ENCODE measurements around the gene CCR8.
"Not testable (repeated sequence)": the region's sequence is repeated elsewhere in the genome, so short reads cannot be mapped to it uniquely, and the experiment has no call there.

Gene CCR8

DNA sequence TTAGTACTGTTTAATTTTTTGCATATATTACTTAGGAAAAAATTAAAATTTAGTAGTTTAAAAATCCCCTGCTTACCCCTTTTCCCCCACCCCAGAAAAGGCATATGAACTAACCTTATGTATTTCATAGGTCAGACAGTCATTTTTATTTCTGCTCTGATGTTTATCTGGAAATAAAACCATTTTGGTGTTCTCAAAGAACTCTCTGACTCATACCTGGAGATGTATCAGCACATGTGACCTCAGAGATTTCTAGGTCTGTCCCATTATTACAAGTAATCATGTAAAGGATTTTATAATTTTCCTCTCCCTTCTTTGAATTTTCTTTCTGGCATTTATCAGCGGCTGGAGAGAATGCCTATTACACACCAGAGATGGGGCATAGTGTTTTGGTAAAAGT, 14.1 kb upstream of the CCR8 start:
- FAIRE-seq (no peak), DNase-seq (ENCODE audit: low spot score) (no peak)

GRCh38 chr3:39317571-39318169, 11.8 kb upstream of the CCR8 start:
- FAIRE-seq (no peak), DNase-seq (ENCODE audit: low spot score) (no peak)

GRCh38 chr3:39318301-39318700, 11.2 kb upstream of the CCR8 start:
- no peak for FAIRE-seq

DNA sequence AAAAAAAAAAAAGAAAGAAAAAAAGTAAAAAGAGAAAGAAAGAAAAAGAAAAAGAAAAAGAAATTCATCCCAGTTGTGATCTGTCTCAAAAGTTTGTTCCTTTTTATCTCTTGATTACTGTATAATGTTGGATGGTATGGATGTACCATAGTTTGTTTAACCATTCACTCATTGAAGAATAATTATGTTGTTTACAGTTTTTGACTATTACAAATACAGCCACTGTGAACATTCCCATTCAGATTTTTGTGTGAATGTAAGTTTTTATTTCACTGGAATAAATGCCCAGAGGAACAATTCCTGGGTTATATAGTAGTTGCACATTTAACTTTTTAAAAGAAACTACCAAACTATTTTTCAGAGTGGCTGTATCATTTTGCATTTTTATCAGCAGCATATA, 10.3 kb upstream of the CCR8 start:
- DNase-seq (ENCODE audit: low spot score): no peak
- FAIRE-seq: no peak

More at GRCh38 chr3:39318301-39318700, 11.2 kb upstream of the CCR8 start:
- no peak for DNase-seq (ENCODE audit: low spot score)

DNA sequence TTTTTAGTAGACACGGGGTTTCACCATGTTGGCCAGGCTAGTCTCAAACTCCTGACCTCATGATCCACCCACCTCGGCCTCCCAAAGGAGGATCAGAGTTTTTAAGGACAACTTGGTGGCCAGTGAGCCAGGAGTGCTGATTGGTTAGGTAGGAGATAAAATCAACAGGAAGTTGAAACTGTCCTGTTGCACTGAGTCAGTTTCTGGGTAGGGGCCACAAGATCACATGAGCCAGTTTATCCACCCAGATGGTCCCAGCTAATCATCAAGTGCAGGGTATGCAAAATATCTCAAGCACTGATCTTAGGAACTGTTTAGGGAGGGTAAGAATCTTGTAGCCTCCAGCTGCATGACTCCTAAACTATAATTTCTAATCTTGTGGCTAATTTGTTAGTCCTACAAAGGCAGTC, 7.9 kb upstream of the CCR8 start:
- not testable (repeated sequence) for FAIRE-seq; DNase-seq (ENCODE audit: low spot score)

GRCh38 chr3:39322209-39322715, 7.2 kb upstream of the CCR8 start:
- not testable (repeated sequence) for FAIRE-seq; DNase-seq (ENCODE audit: low spot score)

DNA sequence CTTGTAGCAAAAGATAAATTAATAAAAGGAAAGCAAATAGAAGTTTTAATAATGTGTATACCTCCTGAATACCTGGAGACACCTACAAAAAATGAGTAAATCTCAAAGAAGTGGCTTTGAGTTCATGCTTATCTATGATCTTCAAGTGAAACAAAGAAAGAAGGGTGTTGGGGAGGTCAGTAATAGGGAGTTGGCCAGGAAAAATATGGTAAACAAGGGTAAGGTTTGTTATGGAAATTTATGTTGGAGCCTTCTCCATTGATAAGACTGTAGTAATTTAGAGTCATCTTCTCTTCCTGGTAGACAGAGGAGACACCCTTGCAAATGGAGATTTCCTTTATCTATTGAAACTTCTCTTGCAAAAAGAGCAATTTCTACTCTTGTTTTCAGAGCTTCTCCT, 6.6 kb upstream of the CCR8 start:
- DNase-seq (ENCODE audit: low spot score) (no peak), FAIRE-seq (no peak)

- DNase-seq (ENCODE audit: low spot score) (no peak), FAIRE-seq (no peak)
Measured at GRCh38 chr3:39323494-39323893, 6.0 kb upstream of the CCR8 start.

DNA sequence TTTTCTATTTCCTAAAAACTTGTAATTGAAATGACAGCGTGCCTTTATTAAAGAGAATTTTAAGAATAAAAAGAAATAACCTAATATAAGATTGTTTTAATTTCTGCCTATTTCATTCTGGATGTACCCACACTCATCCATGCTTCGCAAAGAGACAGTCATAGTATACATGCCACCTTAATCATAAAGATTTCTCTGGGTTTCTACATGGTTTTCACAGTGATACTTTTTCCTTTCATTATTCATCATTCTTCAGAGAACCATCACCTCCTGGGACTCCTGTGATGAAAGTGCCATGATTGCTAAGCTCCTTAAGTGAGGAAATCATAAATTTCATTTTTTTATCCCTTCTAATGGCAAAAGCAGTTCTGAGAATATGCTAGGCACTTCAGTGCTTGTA, 4.3 kb upstream of the CCR8 start:
- DNase-seq (ENCODE audit: low spot score) (no peak), FAIRE-seq (no peak)

- FAIRE-seq: no peak
Measured at GRCh38 chr3:39327053-39327745, 2.3 kb upstream of the CCR8 start.

DNA sequence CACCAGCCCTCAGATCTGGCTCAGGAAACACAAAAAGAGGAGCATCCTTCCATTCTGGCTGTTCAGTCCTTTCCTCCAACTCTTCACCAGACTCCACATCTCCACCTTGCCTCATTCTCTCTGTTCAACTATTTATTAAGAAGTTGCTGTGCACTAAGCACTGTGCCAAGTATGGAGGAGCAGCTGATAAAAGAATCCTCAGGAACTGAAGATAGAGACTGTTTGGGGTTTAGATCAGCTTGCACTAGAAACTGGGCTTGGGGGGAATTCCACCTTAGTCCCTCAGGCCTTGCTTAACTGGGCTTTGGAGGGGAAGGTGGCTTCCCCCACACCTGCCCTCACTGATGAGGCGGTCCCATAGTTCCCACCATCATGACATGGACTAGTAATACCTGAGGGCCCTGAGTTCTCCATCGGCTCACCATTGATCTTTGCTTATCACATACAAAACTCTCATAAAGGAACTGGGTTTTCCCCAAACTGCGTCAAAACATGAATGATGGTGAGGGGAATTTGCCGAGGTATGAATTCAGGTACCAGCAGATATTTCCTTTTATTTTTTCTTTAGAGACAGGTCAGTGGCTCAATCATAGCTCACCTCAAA, 1.7 kb upstream of the CCR8 start:
- FAIRE-seq (no peak), DNase-seq (ENCODE audit: low spot score) (no peak)

More at GRCh38 chr3:39327053-39327745, 2.3 kb upstream of the CCR8 start:
- no peak for DNase-seq (ENCODE audit: low spot score)

- no peak for DNase-seq (ENCODE audit: low spot score)
- no peak for FAIRE-seq
Measured at GRCh38 chr3:39330824-39331223, 1.3 kb downstream of the CCR8 start.

GRCh38 chr3:39332525-39332924, 3.0 kb downstream of the CCR8 start:
- FAIRE-seq (no peak), DNase-seq (ENCODE audit: low spot score) (no peak)

GRCh38 chr3:39333607-39334006, 4.1 kb downstream of the CCR8 start:
- no peak for DNase-seq (ENCODE audit: low spot score)
- FAIRE-seq: no peak

DNA sequence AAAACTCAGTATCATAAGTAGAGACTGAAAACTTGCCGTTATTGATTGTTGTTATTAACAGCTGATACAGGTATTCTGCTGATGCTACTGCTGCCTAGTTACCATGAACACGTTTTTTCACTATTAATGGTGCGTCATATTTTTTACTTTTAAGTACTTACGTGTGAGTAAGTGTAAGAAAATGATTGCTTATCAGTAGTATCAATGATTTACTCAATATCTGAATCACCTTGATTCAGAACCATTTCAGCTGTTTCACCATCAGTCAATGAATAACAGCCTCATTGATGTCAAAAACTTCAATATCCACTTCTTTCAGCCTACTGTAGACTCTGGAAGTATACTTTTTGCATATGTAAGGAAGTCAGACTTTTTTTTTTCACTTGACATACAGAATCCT, 4.7 kb downstream of the CCR8 start:
- FAIRE-seq: no peak
- no peak for DNase-seq (ENCODE audit: low spot score)

DNA sequence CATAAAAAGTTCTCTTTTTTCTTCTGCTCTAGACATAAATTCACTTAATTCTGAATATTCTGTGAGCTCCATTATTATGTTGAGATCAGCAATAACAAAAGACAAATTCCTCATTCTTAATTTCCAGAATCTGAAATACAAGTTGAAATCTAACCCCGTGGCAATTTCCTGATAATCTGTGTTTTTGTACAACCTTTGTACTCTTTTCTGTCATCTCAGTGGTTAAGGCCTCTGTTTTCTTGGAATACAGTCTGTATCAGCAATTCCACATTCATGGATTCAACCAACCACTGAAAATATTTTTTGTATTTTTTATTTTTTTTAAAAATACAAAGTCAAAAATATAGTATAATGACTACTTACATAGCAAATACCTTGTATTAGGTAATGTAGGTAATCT, 8.7 kb downstream of the CCR8 start:
- no peak for FAIRE-seq
- no peak for DNase-seq (ENCODE audit: low spot score)

DNA sequence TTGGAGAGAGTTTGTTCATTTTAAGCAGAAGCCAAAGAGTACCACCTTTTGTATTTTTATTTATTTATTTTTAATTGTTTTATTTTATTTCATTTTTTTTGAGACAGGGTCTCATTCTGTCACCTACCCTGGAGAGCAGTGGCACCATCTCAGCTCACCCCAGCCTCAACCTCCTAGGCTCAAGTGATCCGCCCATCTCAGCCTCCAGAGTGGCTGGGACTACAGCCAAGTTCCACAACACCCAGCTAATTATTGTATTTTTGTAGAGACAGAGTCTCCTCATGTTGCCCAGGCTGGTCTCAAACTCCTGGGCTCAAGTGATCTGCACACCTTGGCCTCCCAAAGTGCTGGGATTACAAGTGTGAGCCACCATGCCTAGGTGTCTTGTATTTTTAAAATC, 9.6 kb downstream of the CCR8 start:
- FAIRE-seq (no peak), DNase-seq (ENCODE audit: low spot score) (no peak)

DNA sequence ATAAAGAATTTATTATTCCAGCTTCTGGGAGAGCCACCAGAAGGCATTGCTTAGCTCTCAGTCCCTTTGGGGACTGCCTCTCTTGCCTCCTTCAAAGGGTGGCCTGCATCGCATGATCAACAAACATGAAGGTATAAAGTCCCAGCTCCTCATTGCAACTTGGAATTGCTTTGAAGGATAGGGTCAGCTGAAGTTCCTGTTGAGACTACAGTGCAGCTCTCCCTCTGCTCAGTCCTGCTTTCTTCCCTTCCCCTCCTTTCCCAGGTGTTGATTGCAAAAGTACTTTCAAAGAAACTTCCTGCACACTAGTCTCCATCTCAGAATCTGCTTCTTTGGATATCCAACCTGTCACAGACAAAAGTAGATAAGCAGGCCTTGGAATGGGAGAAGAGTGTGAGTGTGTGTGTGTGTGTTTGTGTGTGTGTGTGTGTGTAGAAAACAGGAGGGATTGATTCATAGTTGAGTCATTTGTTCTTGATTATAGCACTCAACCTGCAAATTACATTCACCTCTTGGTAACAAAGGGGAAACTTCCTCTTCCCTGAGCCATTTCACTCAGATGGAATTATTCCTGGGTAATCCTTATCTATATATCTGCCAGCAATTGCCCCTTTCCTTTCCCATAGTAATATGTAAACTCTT, 13.7 kb downstream of the CCR8 start:
- FAIRE-seq (no peak), DNase-seq (ENCODE audit: low spot score) (no peak)

DNA sequence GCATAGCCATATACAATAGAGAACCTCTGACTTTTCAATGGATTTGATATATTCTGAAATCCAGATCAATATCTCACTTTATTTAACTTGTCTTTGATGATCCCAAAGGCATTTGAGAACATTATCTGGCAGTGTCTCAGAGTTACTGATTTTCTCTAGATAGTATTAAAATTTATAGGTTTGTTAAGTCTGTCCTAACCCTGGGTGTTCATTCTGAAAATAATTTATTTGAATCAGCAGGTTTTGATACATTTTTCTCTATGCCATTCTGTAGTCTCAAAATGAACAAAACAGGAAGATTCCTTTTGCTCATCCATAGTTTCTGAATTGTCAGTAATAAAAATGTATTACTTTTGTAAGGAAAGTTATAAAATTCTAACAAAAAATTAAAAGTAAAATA, 14.3 kb downstream of the CCR8 start:
- no peak for FAIRE-seq

DNA sequence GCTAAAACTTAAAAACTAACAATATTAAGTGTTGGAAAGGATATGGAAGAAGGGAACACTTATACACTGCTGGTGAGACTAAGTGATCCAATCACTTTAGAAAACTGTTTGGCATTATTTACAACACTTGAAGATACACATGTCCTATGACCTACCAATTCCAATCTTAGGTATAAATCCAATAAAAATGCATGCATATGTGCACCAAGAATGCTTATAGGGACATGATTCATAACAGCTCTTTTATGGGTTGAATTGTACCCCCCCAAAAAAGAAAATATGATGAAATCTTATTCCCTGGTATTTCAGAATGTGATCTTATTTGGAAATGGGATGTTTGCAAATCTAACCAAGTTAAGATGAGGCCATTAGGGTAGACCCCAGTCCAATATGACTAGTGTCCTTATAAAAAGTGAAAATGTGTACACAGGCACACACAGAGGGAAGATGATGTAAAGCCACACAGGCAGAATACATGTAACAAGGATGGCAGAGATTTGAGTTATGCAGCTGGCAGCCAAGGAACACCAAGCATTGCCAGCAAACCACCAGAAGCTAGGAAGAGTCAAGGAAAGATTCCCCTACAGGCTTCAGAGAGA, 15.3 kb downstream of the CCR8 start:
- no peak for DNase-seq (ENCODE audit: low spot score)
- FAIRE-seq: no peak

More for the DNA sequence above, 14.3 kb downstream of the CCR8 start:
- DNase-seq (ENCODE audit: low spot score): no peak

- no peak for FAIRE-seq
- DNase-seq (ENCODE audit: low spot score): no peak
Measured at GRCh38 chr3:39346785-39347585, 17.5 kb downstream of the CCR8 start.

All from urothelium cell line (cell line).